ENCODE data around the gene AVPR2. TPM values are rescaled to one million over a fixed set of nuclear protein-coding genes. Genes with fewer than 3 reads are reported as not detected.

AVPR2 gene
- total RNA-seq, 2 donors from 2014 or later, result 0.52 to 0.64 TPM

GRCh38 chrX:153955228-153955732, 50.8 kb downstream of the AVPR2 start:
- ATAC-seq (no peak), DNase-seq (no peak)
- intact Hi-C loops (cut with DNase I, micrococcal nuclease), result no loop called here

GRCh38 chrX:153956044-153956907, 51.8 kb downstream of the AVPR2 start:
- no peak for ATAC-seq
- intact Hi-C loops (cut with DNase I, micrococcal nuclease), result no loop called here
- DNase-seq, result no peak

Other genes starting within 250 kb of the AVPR2 start
- 10 to 100 TPM in 1 of 2 donors, 1 to 10 TPM in 1; 1.1 to 14.2 TPM for gene PNCK, start 230.9 kb upstream of the AVPR2 start, total RNA-seq
- gene SLC6A8, start 216.7 kb upstream of the AVPR2 start, total RNA-seq, result 100 to 1,000 TPM; 170 to 270 TPM
- 100 to 1,000 TPM; 200 to 203 TPM for gene BCAP31, start 180.3 kb upstream of the AVPR2 start, total RNA-seq
- gene ABCD1, start 179.8 kb upstream of the AVPR2 start, total RNA-seq, result 10 to 100 TPM; 15.1 to 15.9 TPM
- 1 to 10 TPM; 1.0 to 5.4 TPM for gene PLXNB3, start 140.4 kb upstream of the AVPR2 start, total RNA-seq
- 1 to 10 TPM; 1.4 to 1.7 TPM for gene SRPK3, start 123.6 kb upstream of the AVPR2 start, total RNA-seq
- 10 to 100 TPM; 76.1 to 93.6 TPM for gene IDH3G, start 110.3 kb upstream of the AVPR2 start, total RNA-seq
- 100 to 1,000 TPM; 216 to 237 TPM for gene SSR4, start 110.0 kb upstream of the AVPR2 start, total RNA-seq
- 1 to 10 TPM; 1.0 to 3.8 TPM for gene PDZD4, start 74.1 kb upstream of the AVPR2 start, total RNA-seq
- gene L1CAM, start 18.5 kb upstream of the AVPR2 start, total RNA-seq, result 1 to 10 TPM; 3.7 to 8.8 TPM
- 10 to 100 TPM; 26.6 to 35.5 TPM for gene ARHGAP4, start 21.6 kb downstream of the AVPR2 start, total RNA-seq
- 10 to 100 TPM; 52.7 to 68.0 TPM for gene NAA10, start 30.4 kb downstream of the AVPR2 start, total RNA-seq
- gene RENBP, start 40.0 kb downstream of the AVPR2 start, total RNA-seq, result 1 to 10 TPM; 3.8 to 8.6 TPM
- 10 to 100 TPM; 31.9 to 47.9 TPM for gene HCFC1, start 67.1 kb downstream of the AVPR2 start, total RNA-seq
- 1 to 10 TPM; 8.4 to 9.9 TPM for gene TMEM187, start 68.1 kb downstream of the AVPR2 start, total RNA-seq
- 100 to 1,000 TPM in 1 of 2 donors, 10 to 100 TPM in 1; 76.1 to 103 TPM for gene IRAK1, start 115.2 kb downstream of the AVPR2 start, total RNA-seq
- 10 to 100 TPM; 29.4 to 32.3 TPM for gene MECP2, start 193.0 kb downstream of the AVPR2 start, total RNA-seq
- not detected for gene OPN1LW, start 239.6 kb downstream of the AVPR2 start, total RNA-seq

Data from left colon (tissue), 2 donors.